Dermis microvascular lymphatic vessel endothelial cell (primary cell): ENCODE measurements around the gene EXOC7. TPM values are rescaled to one million over a fixed set of nuclear protein-coding genes. Genes with fewer than 3 reads are reported as not detected.
"Not testable (repeated sequence)": the region's sequence is repeated elsewhere in the genome, so short reads cannot be mapped to it uniquely, and the experiment has no call there.

Experiments
- DNase-seq, 2 donors: peaks; one replicate each; pipeline versions ENCODE4 v3.0.0 to v3.0.0-alpha.2; 2010; ENCODE audit warnings: low read depth in 2 of 2
- total RNA-seq: library from RNA; depleted of rRNA; stranded (reverse); fragments of >200 nt; gene quantifications from 2 replicates; pipeline ENCODE4 v1.2.1, GENCODE V29; 2014

EXOC7 gene
- total RNA-seq, 1 donor from 2014 or later: 58.8 TPM

DNA sequence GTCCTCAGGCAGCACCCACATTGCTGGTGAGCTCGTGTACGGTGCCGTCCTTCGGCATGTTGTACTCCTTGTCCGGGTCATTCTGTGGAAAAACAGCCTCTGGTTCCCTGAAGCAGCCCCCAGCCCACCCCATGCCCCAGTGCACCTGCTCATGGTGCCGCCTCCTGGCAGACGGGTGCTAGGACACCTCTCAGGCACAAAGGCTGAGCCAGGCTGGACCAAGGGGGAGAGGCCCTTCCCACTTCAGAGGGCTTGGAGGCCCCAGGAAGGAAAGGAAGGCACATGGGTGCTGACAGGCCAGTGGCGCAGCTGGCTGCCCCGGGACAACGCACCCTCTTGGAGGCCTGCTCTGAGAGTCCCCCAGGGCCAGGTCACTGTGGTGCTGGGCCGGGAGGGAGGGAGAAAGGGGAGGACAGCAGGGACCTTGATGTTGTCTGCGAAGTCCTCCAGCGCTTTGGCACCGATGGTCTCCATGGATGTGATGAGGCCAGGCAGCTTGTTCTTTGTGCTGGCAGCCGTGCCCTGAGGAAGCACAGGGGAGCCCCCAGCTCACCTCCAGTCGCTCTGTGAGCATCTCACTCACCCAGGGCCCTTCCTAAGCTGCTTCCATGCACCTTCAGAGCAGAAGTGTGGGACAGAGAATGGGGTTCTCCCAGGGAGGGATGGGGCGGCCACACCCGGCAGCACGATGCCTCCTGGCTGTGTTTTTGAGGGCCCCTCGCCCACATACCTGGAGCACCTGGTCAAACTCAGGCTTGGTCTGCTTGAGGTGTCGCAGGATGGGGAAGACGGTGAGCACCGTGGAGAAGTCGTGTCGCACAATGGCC is 15.3 kb downstream of the EXOC7 start:
- no peak for DNase-seq

GRCh38 chr17:76087531-76087930 is 16.1 kb downstream of the EXOC7 start:
- no peak for DNase-seq

DNA sequence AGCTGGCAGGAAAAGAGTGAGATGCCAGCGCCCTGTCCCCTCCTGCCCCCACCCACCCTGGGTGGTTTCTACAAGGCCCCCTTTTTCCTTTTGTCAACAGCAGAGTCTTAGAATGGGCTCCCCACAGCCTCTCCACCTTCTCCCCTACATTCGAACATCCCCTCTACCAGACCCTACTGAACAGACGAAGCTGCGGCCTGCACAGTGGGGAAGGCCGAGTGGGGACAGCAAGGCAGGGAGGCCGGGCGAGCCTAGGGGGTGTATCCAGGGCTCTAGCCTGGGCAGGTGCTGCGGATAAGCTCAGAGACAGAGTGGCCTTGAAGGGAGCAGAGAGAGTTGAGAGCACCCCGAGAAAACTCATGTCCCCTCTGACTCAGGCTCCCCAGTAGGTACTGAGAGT is 17.2 kb downstream of the EXOC7 start:
- DNase-seq: no peak

- no peak for DNase-seq
Measured at GRCh38 chr17:76085731-76086366, 17.7 kb downstream of the EXOC7 start.

DNA sequence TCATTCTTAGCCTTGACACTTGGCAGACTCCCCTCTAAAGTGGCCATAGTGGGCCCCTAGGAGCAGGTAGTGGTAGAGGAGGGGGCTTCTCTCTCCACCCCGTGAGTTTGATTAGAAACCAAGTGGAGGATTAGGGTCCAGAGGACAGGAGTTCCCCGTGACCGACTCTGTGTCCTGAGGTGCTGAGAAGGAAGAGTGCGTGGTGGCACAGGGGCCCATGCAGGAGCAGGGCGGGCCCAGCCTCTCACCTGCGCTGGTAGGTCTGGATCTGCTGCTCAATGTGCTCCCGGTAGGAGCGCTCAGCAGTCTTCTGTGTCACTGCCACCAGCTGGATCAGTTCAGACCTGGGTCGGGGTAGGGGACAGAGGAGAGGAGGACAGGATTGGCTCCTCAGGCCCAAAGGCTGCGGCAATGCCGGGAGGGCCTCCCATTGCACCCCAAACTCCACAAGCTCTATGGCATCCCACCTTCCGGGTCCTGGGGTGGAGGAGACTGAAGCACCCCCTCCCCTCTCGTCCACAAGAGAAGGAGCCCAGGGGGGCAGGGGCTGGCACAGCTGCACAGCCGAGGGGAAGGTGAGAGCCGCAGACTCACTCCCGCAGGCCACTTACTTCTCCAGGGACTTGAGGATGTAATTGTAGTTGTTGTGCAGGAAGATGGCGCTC is 18.4 kb downstream of the EXOC7 start:
- no peak for DNase-seq

DNA sequence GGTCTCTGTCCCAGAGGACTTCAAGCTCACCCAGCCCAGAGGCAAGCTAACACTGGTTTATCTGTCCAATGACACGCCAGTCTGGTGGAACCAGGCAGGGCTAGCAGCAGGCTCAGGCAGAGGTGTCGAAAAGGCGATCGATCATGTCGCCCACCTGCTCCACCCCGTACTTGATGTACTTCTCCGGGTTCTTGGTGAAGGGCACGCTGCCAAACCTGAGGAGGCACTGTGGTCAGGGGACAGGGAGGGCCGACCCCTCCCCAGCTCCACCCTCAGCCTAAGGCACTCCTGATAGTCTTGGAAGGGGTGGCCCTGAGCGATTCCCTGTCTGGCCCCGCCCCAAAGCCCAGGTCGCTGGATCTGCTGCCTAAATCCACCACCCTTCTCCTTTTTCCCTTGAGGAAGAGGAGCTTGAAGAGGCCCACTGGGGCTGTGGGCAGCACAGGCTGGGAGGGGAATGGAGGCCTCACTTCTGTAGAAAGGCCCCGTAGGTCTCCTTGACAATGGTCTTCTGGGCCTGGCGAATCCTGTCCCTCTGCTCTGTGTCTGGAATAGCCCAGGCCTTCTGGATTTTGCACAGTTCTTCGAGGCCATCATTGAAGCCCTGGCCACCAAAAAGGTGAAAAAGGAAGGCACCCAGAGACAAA is 19.9 kb downstream of the EXOC7 start:
- no peak for DNase-seq

GRCh38 chr17:76082326-76083251 is 21.0 kb downstream of the EXOC7 start:
- no peak for DNase-seq

- no peak for DNase-seq
Measured at GRCh38 chr17:76081295-76082210, 22.0 kb downstream of the EXOC7 start.

DNA sequence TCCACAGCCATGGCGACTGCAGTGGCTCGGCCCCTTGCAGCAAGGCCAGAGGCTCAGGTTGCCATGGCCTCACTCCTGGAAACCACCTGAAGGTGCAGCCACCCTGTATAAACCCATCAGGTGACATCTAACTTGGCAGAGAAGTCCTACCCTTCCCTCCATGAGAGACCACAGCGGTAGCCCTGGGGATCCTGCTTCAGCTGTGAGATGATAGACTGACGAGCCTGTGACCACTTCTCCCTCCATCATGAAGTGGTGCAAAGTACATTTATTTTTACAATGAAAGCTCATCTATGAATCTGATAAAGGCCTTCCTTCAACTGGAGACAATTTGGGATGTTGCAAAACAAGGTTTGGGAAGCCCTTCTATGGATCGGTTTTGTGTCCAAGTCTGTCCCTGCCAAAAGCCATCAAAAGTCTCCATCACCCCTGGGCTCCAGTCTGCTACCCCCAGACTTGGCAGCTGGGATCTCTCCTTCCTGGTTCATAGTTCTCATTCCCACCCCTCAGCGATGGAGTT is 22.8 kb downstream of the EXOC7 start:
- DNase-seq: no peak

- no peak for DNase-seq
Measured at GRCh38 chr17:76079956-76080767, 23.4 kb downstream of the EXOC7 start.

DNA sequence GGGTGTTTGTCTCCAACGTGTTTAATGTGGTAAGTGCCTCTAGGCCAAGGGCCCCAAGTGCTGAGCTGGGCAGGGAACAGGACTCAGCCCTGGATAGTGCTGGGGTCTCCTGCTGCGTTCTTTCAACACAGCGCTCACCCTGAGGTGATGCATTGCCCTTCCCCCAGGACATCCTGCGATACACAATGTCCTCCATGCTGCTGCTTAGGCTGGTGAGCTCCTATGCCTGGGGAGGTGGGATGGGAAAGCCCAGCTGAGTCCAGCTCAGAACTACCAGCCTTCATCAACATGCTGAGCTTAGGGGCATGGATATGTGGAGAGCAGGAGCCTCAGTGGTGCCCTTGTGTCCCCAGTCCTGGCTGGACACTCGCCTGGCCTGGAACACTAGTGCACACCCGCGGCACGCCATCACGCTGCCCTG is 24.0 kb downstream of the EXOC7 start:
- DNase-seq: no peak

DNA sequence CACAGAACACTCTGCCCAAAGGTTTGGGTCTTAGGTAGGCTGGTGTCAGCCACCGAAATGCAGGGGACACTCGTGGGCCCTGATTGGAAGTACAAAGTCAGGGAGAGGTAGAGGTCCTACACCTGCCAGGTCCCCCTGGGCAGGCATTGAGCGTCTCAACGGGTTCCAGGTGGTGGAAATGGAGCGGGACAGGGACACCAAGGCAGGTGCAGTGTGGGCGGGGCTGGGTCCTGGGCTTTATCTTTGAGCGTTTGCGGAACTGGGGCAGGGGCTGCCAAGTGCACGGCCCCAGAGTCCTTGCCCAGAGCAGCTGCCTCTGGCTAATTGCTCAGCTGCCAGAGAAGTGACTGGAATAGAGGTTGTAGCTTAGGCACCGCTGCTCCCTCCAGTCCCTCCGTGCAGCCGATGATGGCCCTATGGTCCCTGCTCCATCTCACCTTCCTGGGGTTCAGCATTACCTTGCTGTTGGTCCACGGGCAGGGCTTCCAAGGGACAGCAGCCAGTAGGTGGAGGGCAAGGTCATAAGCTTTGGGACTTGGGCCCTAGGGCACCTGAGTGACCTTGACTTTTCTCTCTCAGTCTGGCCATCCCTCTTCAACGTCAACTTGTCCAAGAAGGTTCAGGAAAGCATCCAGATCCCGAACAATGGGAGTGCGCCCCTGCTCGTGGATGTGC is 24.6 kb downstream of the EXOC7 start, which contains the start of gene ZACN:
Gene ZACN, plus strand, starts transcription at position 323 of the 675 bp plus-strand sequence. Its CDS starts 83 bp downstream, at position 406.
- no peak for DNase-seq

DNA sequence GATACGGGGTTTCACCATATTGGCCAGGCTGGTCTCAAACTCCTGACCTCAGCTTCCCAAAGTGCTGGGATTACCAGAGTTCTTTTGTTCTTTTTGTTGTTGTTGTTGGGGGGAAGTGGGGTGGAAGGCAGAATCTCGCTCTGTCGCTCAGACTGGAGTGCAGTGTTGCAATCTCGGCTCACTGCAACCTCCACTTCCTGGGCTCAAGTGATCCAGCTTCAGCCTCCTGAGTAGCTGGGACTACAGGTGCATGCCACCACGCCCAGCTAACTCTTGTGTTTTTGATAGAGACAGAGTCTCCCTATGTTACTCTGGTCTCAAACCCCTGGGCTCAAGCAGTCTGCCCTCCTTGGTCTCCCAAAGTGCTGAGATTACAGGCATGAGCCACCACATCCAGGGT is 25.2 kb downstream of the EXOC7 start:
- not testable (repeated sequence) for DNase-seq

GRCh38 chr17:76077584-76078110 is 25.9 kb downstream of the EXOC7 start:
- no peak for DNase-seq

DNA sequence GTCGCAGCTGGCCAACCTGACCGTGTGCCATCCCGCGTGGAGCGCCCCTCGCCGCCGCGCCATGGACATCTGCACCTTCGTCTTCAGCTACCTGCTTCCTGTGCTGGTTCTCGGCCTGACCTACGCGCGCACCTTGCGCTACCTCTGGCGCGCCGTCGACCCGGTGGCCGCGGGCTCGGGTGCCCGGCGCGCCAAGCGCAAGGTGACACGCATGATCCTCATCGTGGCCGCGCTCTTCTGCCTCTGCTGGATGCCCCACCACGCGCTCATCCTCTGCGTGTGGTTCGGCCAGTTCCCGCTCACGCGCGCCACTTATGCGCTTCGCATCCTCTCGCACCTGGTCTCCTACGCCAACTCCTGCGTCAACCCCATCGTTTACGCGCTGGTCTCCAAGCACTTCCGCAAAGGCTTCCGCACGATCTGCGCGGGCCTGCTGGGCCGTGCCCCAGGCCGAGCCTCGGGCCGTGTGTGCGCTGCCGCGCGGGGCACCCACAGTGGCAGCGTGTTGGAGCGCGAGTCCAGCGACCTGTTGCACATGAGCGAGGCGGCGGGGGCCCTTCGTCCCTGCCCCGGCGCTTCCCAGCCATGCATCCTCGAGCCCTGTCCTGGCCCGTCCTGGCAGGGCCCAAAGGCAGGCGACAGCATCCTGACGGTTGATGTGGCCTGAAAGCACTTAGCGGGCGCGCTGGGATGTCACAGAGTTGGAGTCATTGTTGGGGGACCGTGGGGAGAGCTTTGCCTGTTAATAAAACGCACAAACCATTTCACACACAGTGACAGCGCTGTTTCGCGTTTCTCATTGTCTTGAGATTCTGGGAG is 26.6 kb downstream of the EXOC7 start:
- no peak for DNase-seq

DNA sequence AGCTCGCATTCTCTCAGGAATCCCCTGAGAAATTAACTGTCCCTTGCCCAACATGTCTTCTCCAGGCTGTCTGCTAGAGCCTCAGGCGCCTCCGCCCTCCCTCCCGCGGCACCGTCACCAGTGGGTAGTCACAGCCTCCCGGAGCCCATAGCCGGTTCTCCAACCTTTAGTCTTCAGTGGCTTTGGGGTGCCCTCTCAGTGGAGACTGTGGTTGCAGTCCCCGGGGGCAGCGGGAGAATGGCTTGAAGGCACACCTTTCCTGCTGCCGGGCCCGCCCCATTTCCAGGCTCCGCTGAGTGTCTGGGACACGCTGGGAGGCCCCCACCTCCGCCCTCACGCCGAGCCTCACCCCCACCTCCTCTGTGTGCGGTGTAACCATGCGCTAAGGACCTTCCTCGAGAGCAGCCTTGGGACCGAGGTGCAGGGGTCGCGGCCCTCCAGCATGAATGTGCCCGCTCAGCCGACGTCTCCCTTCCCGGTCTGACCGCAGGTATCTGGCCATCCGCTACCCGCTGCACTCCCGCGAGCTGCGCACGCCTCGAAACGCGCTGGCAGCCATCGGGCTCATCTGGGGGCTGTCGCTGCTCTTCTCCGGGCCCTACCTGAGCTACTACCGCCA is 27.3 kb downstream of the EXOC7 start:
- no peak for DNase-seq
